A549 (cell line): Measurements from ENCODE around the gene TRMT11. TPM values are rescaled to one million over a fixed set of nuclear protein-coding genes. Genes with fewer than 3 reads are reported as not detected.

ENCODE experiments used
- ATAC-seq, 2 experiments: fragments of 200-7000 bp in 1 of 2; fragments of >200 bp in 1 of 2; cut with Nextera tagmentation in 1 of 2; cut with Tn5 transposase in 1 of 2; 3 replicates each; pipeline versions ENCODE4 v1.8.0 to v1.9.1; 2018 to 2020; ENCODE audit warnings: mild to moderate bottlenecking in 1 of 2, moderate library complexity in 1 of 2
- CTCF ChIA-PET: fragments of 300-600 bp; sonication (Branson Sonifier 250); formaldehyde crosslinking; extraction: SDS; loops from one replicate; lab custom pipeline; 2021; ENCODE audit warnings: antibody characterized with exemption, inconsistent platforms; lab: Yijun Ruan, JAX
- POLR2A ChIA-PET: fragments of 350-600 bp; formaldehyde crosslinking; extraction: SDS; loops from one replicate; lab custom pipeline; 2021; ENCODE audit warnings: antibody characterized with exemption, inconsistent platforms; lab: Yijun Ruan, JAX
- DNase-seq, 2 experiments: peaks; one replicate each; pipeline versions ENCODE4 v3.0.0 to v3.0.0-alpha.2; 2011 to 2016; ENCODE audit warnings: low read depth in 1 of 2, low spot score in 1 of 2
- FAIRE-seq: peaks from 2 replicates; lab custom pipeline; 2011; peaks lifted over from hg19 to GRCh38; lab: Jason Lieb, UNC
- H3K27ac ChIP-seq, 2 experiments: fragments of >200 bp; sonication (Bioruptor Twin); formaldehyde crosslinking; 3 replicates each; pipeline ENCODE4 v1.5.1; 2016 to 2017
- H3K4me1 ChIP-seq: fragments of >200 bp; sonication (Bioruptor Twin); formaldehyde crosslinking; 3 replicates; pipeline ENCODE4 v1.6.1; 2016
- H3K4me2 ChIP-seq: fragments of >200 bp; sonication (Bioruptor Twin); formaldehyde crosslinking; 3 replicates; pipeline ENCODE4 v1.6.1; 2016
- H3K4me3 ChIP-seq: fragments of >200 bp; sonication (Bioruptor Twin); formaldehyde crosslinking; 3 replicates; pipeline ENCODE4 v1.5.1; 2016
- H3K9me3 ChIP-seq: fragments of >200 bp; sonication (Bioruptor Twin); formaldehyde crosslinking; 3 replicates; pipeline ENCODE4 v1.6.1; 2016
- BHLHE40 ChIP-seq: IDR thresholded peaks from 2 replicates; pipeline ENCODE4 v1.6.1; 2012; ENCODE audit warnings: low read depth, low read length, inconsistent platforms
- CEBPB ChIP-seq, 2 experiments: fragments of >200 bp in 1 of 2; sonication (Bioruptor Twin) in 1 of 2; formaldehyde crosslinking in 1 of 2; IDR thresholded peaks; 2 replicates each; pipeline ENCODE4 v1.6.1; 2012 to 2016
- CTCF ChIP-seq: fragments of >200 bp; sonication (Bioruptor Twin); formaldehyde crosslinking; IDR thresholded peaks from 3 replicates; pipeline ENCODE4 v1.5.1; 2016
- HOXB13 ChIP-seq: fragments of 250-450 bp; sonication (Bioruptor Pico); IDR thresholded peaks from 2 replicates; pipeline ENCODE4 v1.5.0; 2020; ENCODE audit warnings: low read depth, mild to moderate bottlenecking, moderate library complexity
- KDM1A ChIP-seq: fragments of 200-600 bp; sonication (generic); IDR thresholded peaks from 2 replicates; pipeline ENCODE4 v1.6.1; 2016; ENCODE audit warnings: low read depth, mild to moderate bottlenecking
- KDM5A ChIP-seq: fragments of 200-600 bp; sonication (generic); IDR thresholded peaks from 2 replicates; pipeline ENCODE4 v1.6.1; 2016; ENCODE audit warnings: antibody characterized with exemption, mild to moderate bottlenecking
- MAZ ChIP-seq: fragments of 150-350 bp; IDR thresholded peaks from 2 replicates; pipeline ENCODE4 v1.6.1; 2014; ENCODE audit warnings: antibody characterized with exemption, low read depth, low read length, borderline replicate concordance
- MYC ChIP-seq: IDR thresholded peaks from 2 replicates; pipeline ENCODE4 v1.6.1; 2012; ENCODE audit warnings: mild to moderate bottlenecking, inconsistent platforms, low read length, improper control_type of control experiment, borderline replicate concordance
- NPAS2 ChIP-seq: fragments of 250-450 bp; sonication (Bioruptor Pico); IDR thresholded peaks from 2 replicates; pipeline ENCODE4 v1.8.0; 2022; ENCODE audit warnings: mild to moderate bottlenecking, moderate library complexity, borderline replicate concordance
- POLR2A ChIP-seq: IDR thresholded peaks from 2 replicates; pipeline ENCODE4 v1.6.1; 2012; ENCODE audit warnings: mild to moderate bottlenecking, low read length
- POLR2AphosphoS2 ChIP-seq: conservative IDR thresholded peaks from 2 replicates; pipeline ENCODE4 v1.6.1; 2012; ENCODE audit warnings: low read length, improper control_type of control experiment, inconsistent platforms
- RAD21 ChIP-seq, 2 experiments: fragments of >200 bp in 1 of 2; sonication (Bioruptor Twin) in 1 of 2; formaldehyde crosslinking in 1 of 2; IDR thresholded peaks in 1 of 2; conservative IDR thresholded peaks in 1 of 2; 2 replicates in 1 of 2; 3 replicates in 1 of 2; pipeline ENCODE4 v1.6.1; 2012 to 2018; ENCODE audit warnings: inconsistent platforms in 1 of 2
- RNF2 ChIP-seq: fragments of 200-600 bp; sonication (generic); IDR thresholded peaks from 2 replicates; pipeline ENCODE4 v1.6.1; 2016; ENCODE audit warnings: low read depth, mild to moderate bottlenecking, antibody characterized with exemption, moderate library complexity, borderline replicate concordance
- SREBF2 ChIP-seq: fragments of 450-650 bp; IDR thresholded peaks from 2 replicates; pipeline ENCODE4 v1.6.1; 2014; ENCODE audit warnings: mild to moderate bottlenecking, moderate library complexity
- ZFP36 ChIP-seq: fragments of 450-650 bp; IDR thresholded peaks from 2 replicates; pipeline ENCODE4 v1.6.1; 2014; ENCODE audit warnings: borderline replicate concordance; ENCODE audit not compliant: partially characterized antibody
- ZSCAN20 ChIP-seq: fragments of 250-450 bp; sonication (Bioruptor Pico); IDR thresholded peaks from 2 replicates; pipeline ENCODE4 v1.8.0; 2022; ENCODE audit warnings: mild to moderate bottlenecking, moderate library complexity
- WGBS: methylation state at CpG from one replicate; pipeline ENCODE4 v1.1.6; 2017; ENCODE audit errors: missing lambda C conversion rate; 5-methylcytosine and 5-hydroxymethylcytosine counted together
- polyA plus RNA-seq, 4 experiments: library from polyadenylated mRNA; depleted of rRNA in 3 of 4; stranded (reverse); fragments of >200 nt; fragmentation: RNase III in 1 of 4; extraction: RNeasy Plus Mini Kit Qiagen cat#74134 plus additional on column Dnase treatment in 1 of 4; gene quantifications; 2 replicates in 3 of 4; 3 replicates in 1 of 4; pipeline ENCODE4 v1.2.3, GENCODE V29; 2011 to 2017
- TF ChIP-seq, protein P1 (sequence below): fragments of 200-600 bp; sonication (generic); IDR thresholded peaks from 2 replicates; pipeline ENCODE4 v1.6.1; 2016; ENCODE audit warnings: antibody characterized with exemption, mild to moderate bottlenecking, moderate library complexity
- TF ChIP-seq, protein P2 (sequence below): fragments of 250-450 bp; sonication (Bioruptor Pico); IDR thresholded peaks from 2 replicates; pipeline ENCODE4 v1.5.0; 2021; ENCODE audit warnings: mild to moderate bottlenecking, moderate library complexity, borderline replicate concordance

The TRMT11 gene
- polyA plus RNA-seq, 2 of the 4 experiments (the other 2 are of a cell fraction), result 17.4 to 44.1 TPM

GRCh38 chr6:126010040-126010439 lies 23.7 kb downstream of the TRMT11 start:
- ChIA-PET POLR2A (no interaction called here), CTCF (interaction anchor here (1.2 kb wide), 1 partner anchor 11 kb away, joined by 3 read pairs; no protein-coding TSS in a partner anchor)
- no peak for FAIRE-seq

DNA sequence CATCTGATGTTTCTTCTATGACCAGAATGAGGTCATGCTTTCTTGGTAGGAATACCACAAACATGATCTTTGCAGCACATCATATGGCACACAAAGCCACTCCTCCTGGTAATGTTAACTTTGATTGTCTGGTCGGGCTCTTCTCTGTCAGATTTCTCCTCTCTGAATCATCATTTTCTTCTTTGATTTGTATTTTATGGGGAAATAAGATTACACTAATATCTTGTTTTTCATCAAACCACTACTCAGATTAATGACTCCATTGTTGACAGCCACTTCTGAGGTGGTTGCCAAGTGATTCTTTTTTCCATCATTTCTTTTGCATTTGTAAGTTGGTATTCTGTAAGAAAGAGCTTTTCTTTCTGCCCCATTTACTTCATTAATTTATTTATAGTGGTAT lies 29.5 kb downstream of the TRMT11 start:
- Histone ChIP-seq H3K4me3 (no peak overlapping the region), H3K27ac (no peak overlapping the region), H3K9me3 (no peaks in the 10 kb centered on the region), H3K4me2 (no peak overlapping the region), H3K4me1 (peaks cover 28% of the 10 kb centered on the region; the same call in 2 of the 3 replicates)
- TF ChIP-seq, protein P1, sequence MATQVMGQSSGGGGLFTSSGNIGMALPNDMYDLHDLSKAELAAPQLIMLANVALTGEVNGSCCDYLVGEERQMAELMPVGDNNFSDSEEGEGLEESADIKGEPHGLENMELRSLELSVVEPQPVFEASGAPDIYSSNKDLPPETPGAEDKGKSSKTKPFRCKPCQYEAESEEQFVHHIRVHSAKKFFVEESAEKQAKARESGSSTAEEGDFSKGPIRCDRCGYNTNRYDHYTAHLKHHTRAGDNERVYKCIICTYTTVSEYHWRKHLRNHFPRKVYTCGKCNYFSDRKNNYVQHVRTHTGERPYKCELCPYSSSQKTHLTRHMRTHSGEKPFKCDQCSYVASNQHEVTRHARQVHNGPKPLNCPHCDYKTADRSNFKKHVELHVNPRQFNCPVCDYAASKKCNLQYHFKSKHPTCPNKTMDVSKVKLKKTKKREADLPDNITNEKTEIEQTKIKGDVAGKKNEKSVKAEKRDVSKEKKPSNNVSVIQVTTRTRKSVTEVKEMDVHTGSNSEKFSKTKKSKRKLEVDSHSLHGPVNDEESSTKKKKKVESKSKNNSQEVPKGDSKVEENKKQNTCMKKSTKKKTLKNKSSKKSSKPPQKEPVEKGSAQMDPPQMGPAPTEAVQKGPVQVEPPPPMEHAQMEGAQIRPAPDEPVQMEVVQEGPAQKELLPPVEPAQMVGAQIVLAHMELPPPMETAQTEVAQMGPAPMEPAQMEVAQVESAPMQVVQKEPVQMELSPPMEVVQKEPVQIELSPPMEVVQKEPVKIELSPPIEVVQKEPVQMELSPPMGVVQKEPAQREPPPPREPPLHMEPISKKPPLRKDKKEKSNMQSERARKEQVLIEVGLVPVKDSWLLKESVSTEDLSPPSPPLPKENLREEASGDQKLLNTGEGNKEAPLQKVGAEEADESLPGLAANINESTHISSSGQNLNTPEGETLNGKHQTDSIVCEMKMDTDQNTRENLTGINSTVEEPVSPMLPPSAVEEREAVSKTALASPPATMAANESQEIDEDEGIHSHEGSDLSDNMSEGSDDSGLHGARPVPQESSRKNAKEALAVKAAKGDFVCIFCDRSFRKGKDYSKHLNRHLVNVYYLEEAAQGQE, result no peak
- TF ChIP-seq RNF2, result no peak
- no peak for TF ChIP-seq MYC
- no peak for TF ChIP-seq POLR2A
- TF ChIP-seq BHLHE40, result no peak
- no peak for ATAC-seq
- FAIRE-seq, result no peak
- POLR2A ChIA-PET, result no interaction called here
- CTCF ChIA-PET, result no interaction called here
- peak in 1 of 2 experiments; percentile 10 for DNase-seq
- WGBS, result 45% methylated on average over 1 of the region's 1 CpG

More at GRCh38 chr6:126010040-126010439, 23.7 kb downstream of the TRMT11 start:
- Histone ChIP-seq H3K4me2 (no peak overlapping the region), H3K4me1 (peaks cover 9% of the 10 kb centered on the region; the same call in 1 of the 3 replicates), H3K27ac (no peak overlapping the region), H3K4me3 (no peak overlapping the region)
- whole genome bisulfite sequencing, result 83% methylated on average over 4 of the region's 4 CpGs
- TF ChIP-seq KDM1A (no peak), CTCF (no peak), HOXB13 (CRISPR knock-in tag) (no peak), POLR2AphosphoS2 (no peak), ZFP36 (no peak), ZSCAN20 (CRISPR knock-in tag) (no peak), RNF2 (no peak), MAZ (no peak), CEBPB (IDR thresholded peaks at IDR 0.05) (no peak), NPAS2 (CRISPR knock-in tag) (no peak), SREBF2 (no peak), RAD21 (conservative IDR thresholded peaks at IDR 0.05 in 1 of 2, IDR thresholded peaks at IDR 0.05 in 1 of 2) (no peak), KDM5A (no peak)
- TF ChIP-seq, protein P2, sequence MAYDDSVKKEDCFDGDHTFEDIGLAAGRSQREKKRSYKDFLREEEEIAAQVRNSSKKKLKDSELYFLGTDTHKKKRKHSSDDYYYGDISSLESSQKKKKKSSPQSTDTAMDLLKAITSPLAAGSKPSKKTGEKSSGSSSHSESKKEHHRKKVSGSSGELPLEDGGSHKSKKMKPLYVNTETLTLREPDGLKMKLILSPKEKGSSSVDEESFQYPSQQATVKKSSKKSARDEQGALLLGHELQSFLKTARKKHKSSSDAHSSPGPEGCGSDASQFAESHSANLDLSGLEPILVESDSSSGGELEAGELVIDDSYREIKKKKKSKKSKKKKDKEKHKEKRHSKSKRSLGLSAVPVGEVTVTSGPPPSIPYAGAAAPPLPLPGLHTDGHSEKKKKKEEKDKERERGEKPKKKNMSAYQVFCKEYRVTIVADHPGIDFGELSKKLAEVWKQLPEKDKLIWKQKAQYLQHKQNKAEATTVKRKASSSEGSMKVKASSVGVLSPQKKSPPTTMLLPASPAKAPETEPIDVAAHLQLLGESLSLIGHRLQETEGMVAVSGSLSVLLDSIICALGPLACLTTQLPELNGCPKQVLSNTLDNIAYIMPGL, result no peak
- TF ChIP-seq, all 56 proteins: peak for 0
- DNase-seq (no peak), ATAC-seq (no peak)
- H3K9me3 ChIP-seq, result no peaks in the 10 kb centered on the region
